Activated CD4-positive, alpha-beta T cell treated with anti-CD3 and anti-CD28 coated beads, Interleukin-2, Interleukin-6, amounts not matched to agents 100 ng/mL and 50 ng/mL, durations not matched to agents 16 hours and 8 hours (primary cell): ENCODE measurements around the gene MRAP2.
"Not testable (repeated sequence)": the region's sequence is repeated elsewhere in the genome, so short reads cannot be mapped to it uniquely, and the experiment has no call there.

ENCODE experiments used
- DNase-seq: peaks from one replicate; pipeline ENCODE4 v3.0.0-alpha.2; 2020

Gene MRAP2

GRCh38 chr6:84032000-84032399 lies 1.6 kb upstream of the MRAP2 start:
- DNase-seq: not testable (repeated sequence)

GRCh38 chr6:84035484-84035883 lies 1.9 kb downstream of the MRAP2 start:
- no peak for DNase-seq

GRCh38 chr6:84037425-84038089 lies 4.0 kb downstream of the MRAP2 start:
- no peak for DNase-seq

- no peak for DNase-seq
Measured at GRCh38 chr6:84042603-84043002, 9.0 kb downstream of the MRAP2 start.

GRCh38 chr6:84043555-84043954 lies 10.0 kb downstream of the MRAP2 start:
- DNase-seq: no peak

- DNase-seq: no peak
Measured at GRCh38 chr6:84046755-84047154, 13.2 kb downstream of the MRAP2 start.

- no peak for DNase-seq
Measured at GRCh38 chr6:84048588-84048987, 15.0 kb downstream of the MRAP2 start.

GRCh38 chr6:84050408-84050807 lies 16.8 kb downstream of the MRAP2 start:
- DNase-seq: no peak

GRCh38 chr6:84052204-84052882 lies 18.8 kb downstream of the MRAP2 start:
- no peak for DNase-seq

- no peak for DNase-seq
Measured at GRCh38 chr6:84052883-84053241, 19.3 kb downstream of the MRAP2 start.

- no peak for DNase-seq
Measured at GRCh38 chr6:84055647-84056046, 22.1 kb downstream of the MRAP2 start.

- DNase-seq: no peak
Measured at GRCh38 chr6:84057908-84058307, 24.3 kb downstream of the MRAP2 start.

GRCh38 chr6:84059082-84059481 lies 25.5 kb downstream of the MRAP2 start:
- DNase-seq: no peak

- DNase-seq: no peak
Measured at GRCh38 chr6:84061174-84061573, 27.6 kb downstream of the MRAP2 start.

GRCh38 chr6:84061613-84062398 lies 28.2 kb downstream of the MRAP2 start:
- no peak for DNase-seq

- DNase-seq: no peak
Measured at GRCh38 chr6:84062519-84063154, 29.1 kb downstream of the MRAP2 start.

- DNase-seq: no peak
Measured at GRCh38 chr6:84065693-84066290, 32.2 kb downstream of the MRAP2 start.

- no peak for DNase-seq
Measured at GRCh38 chr6:84066536-84066935, 33.0 kb downstream of the MRAP2 start.

GRCh38 chr6:84068873-84069272 lies 35.3 kb downstream of the MRAP2 start:
- not testable (repeated sequence) for DNase-seq

GRCh38 chr6:84072442-84072997 lies 38.9 kb downstream of the MRAP2 start:
- DNase-seq: no peak

- no peak for DNase-seq
Measured at GRCh38 chr6:84074988-84075781, 41.6 kb downstream of the MRAP2 start.

- DNase-seq: no peak
Measured at GRCh38 chr6:84077645-84078044, 44.1 kb downstream of the MRAP2 start.
